A549 (cell line): ENCODE data around the gene CAPN14. TPM values are rescaled to one million over a fixed set of nuclear protein-coding genes. Genes with fewer than 3 reads are reported as not detected.
"Not testable (repeated sequence)": the region's sequence is repeated elsewhere in the genome, so short reads cannot be mapped to it uniquely, and the experiment has no call there.

Experiments
- ATAC-seq, 2 experiments: fragments of 200-7000 bp in 1 of 2; fragments of >200 bp in 1 of 2; cut with Nextera tagmentation in 1 of 2; cut with Tn5 transposase in 1 of 2; 3 replicates each; pipeline versions ENCODE4 v1.8.0 to v1.9.1; 2018 to 2020; ENCODE audit warnings: mild to moderate bottlenecking in 1 of 2, moderate library complexity in 1 of 2
- CTCF ChIA-PET: fragments of 300-600 bp; sonication (Branson Sonifier 250); formaldehyde crosslinking; extraction: SDS; loops from one replicate; lab custom pipeline; 2021; ENCODE audit warnings: antibody characterized with exemption, inconsistent platforms; lab: Yijun Ruan, JAX
- POLR2A ChIA-PET: fragments of 350-600 bp; formaldehyde crosslinking; extraction: SDS; loops from one replicate; lab custom pipeline; 2021; ENCODE audit warnings: antibody characterized with exemption, inconsistent platforms; lab: Yijun Ruan, JAX
- DNase-seq, 2 experiments: peaks; one replicate each; pipeline versions ENCODE4 v3.0.0 to v3.0.0-alpha.2; 2011 to 2016; ENCODE audit warnings: low read depth in 1 of 2, low spot score in 1 of 2
- FAIRE-seq: peaks from 2 replicates; lab custom pipeline; 2011; peaks lifted over from hg19 to GRCh38; lab: Jason Lieb, UNC
- H3K27ac ChIP-seq, 2 experiments: fragments of >200 bp; sonication (Bioruptor Twin); formaldehyde crosslinking; 3 replicates each; pipeline ENCODE4 v1.5.1; 2016 to 2017
- H3K4me1 ChIP-seq: fragments of >200 bp; sonication (Bioruptor Twin); formaldehyde crosslinking; 3 replicates; pipeline ENCODE4 v1.6.1; 2016
- H3K4me2 ChIP-seq: fragments of >200 bp; sonication (Bioruptor Twin); formaldehyde crosslinking; 3 replicates; pipeline ENCODE4 v1.6.1; 2016
- H3K4me3 ChIP-seq: fragments of >200 bp; sonication (Bioruptor Twin); formaldehyde crosslinking; 3 replicates; pipeline ENCODE4 v1.5.1; 2016
- H3K9me3 ChIP-seq: fragments of >200 bp; sonication (Bioruptor Twin); formaldehyde crosslinking; 3 replicates; pipeline ENCODE4 v1.6.1; 2016
- BCL3 ChIP-seq: fragments of >200 bp; sonication (Bioruptor Twin); formaldehyde crosslinking; IDR thresholded peaks from 3 replicates; pipeline ENCODE4 v1.6.1; 2016
- BHLHE40 ChIP-seq: IDR thresholded peaks from 2 replicates; pipeline ENCODE4 v1.6.1; 2012; ENCODE audit warnings: low read depth, low read length, inconsistent platforms
- FOXS1 ChIP-seq: fragments of 250-450 bp; sonication (Bioruptor Pico); IDR thresholded peaks from 2 replicates; pipeline ENCODE4 v1.5.0; 2020; ENCODE audit warnings: mild to moderate bottlenecking, moderate library complexity
- HES2 ChIP-seq: fragments of >200 bp; sonication (Bioruptor Twin); formaldehyde crosslinking; IDR thresholded peaks from 2 replicates; pipeline ENCODE4 v1.6.1; 2016
- HEYL ChIP-seq: fragments of 250-450 bp; sonication (Bioruptor Pico); IDR thresholded peaks from 2 replicates; pipeline ENCODE4 v1.8.0; 2021; ENCODE audit warnings: mild to moderate bottlenecking, moderate library complexity
- HOXB13 ChIP-seq: fragments of 250-450 bp; sonication (Bioruptor Pico); IDR thresholded peaks from 2 replicates; pipeline ENCODE4 v1.5.0; 2020; ENCODE audit warnings: low read depth, mild to moderate bottlenecking, moderate library complexity
- HOXB5 ChIP-seq: fragments of 250-450 bp; sonication (Bioruptor Pico); IDR thresholded peaks from 2 replicates; pipeline ENCODE4 v1.5.0; 2020; ENCODE audit warnings: mild to moderate bottlenecking, moderate library complexity
- MAX ChIP-seq: IDR thresholded peaks from 2 replicates; pipeline ENCODE4 v1.6.1; 2012
- MAZ ChIP-seq: fragments of 150-350 bp; IDR thresholded peaks from 2 replicates; pipeline ENCODE4 v1.6.1; 2014; ENCODE audit warnings: antibody characterized with exemption, low read depth, low read length, borderline replicate concordance
- MYC ChIP-seq: IDR thresholded peaks from 2 replicates; pipeline ENCODE4 v1.6.1; 2012; ENCODE audit warnings: mild to moderate bottlenecking, inconsistent platforms, low read length, improper control_type of control experiment, borderline replicate concordance
- NPAS2 ChIP-seq: fragments of 250-450 bp; sonication (Bioruptor Pico); IDR thresholded peaks from 2 replicates; pipeline ENCODE4 v1.8.0; 2022; ENCODE audit warnings: mild to moderate bottlenecking, moderate library complexity, borderline replicate concordance
- PBX3 ChIP-seq: IDR thresholded peaks from 2 replicates; pipeline ENCODE4 v1.6.1; 2012
- PHF8 ChIP-seq: fragments of 200-600 bp; sonication (generic); IDR thresholded peaks from 2 replicates; pipeline ENCODE4 v1.6.1; 2016; ENCODE audit warnings: low read depth, mild to moderate bottlenecking, antibody characterized with exemption, moderate library complexity, borderline replicate concordance
- POLR2AphosphoS2 ChIP-seq: conservative IDR thresholded peaks from 2 replicates; pipeline ENCODE4 v1.6.1; 2012; ENCODE audit warnings: low read length, improper control_type of control experiment, inconsistent platforms
- TP53 ChIP-seq: fragments of 250-450 bp; sonication (Bioruptor Pico); IDR thresholded peaks from 2 replicates; pipeline ENCODE4 v1.5.0; 2021; ENCODE audit warnings: mild to moderate bottlenecking, moderate library complexity
- ZC3H11A ChIP-seq: fragments of 450-650 bp; IDR thresholded peaks from 2 replicates; pipeline ENCODE4 v1.6.1; 2014; ENCODE audit warnings: antibody characterized with exemption, mild to moderate bottlenecking
- ZNF302 ChIP-seq: fragments of 250-450 bp; sonication (Bioruptor Pico); IDR thresholded peaks from 2 replicates; pipeline ENCODE4 v1.9.0; 2021; ENCODE audit warnings: inconsistent platforms, mild to moderate bottlenecking, moderate library complexity
- WGBS: methylation state at CpG from one replicate; pipeline ENCODE4 v1.1.6; 2017; ENCODE audit errors: missing lambda C conversion rate; 5-methylcytosine and 5-hydroxymethylcytosine counted together
- polyA plus RNA-seq, 4 experiments: library from polyadenylated mRNA; depleted of rRNA in 3 of 4; stranded (reverse); fragments of >200 nt; fragmentation: RNase III in 1 of 4; extraction: RNeasy Plus Mini Kit Qiagen cat#74134 plus additional on column Dnase treatment in 1 of 4; gene quantifications; 2 replicates in 3 of 4; 3 replicates in 1 of 4; pipeline ENCODE4 v1.2.3, GENCODE V29; 2011 to 2017

CAPN14 gene
- polyA plus RNA-seq, 2 of the 4 experiments (the other 2 are of a cell fraction): 0.04 to 0.06 TPM

- CTCF ChIA-PET: interaction anchor here (0.8 to 1.3 kb wide), 3 partner anchors 12 to 225 kb away, joined by 3 to 4 read pairs (median 4); partner anchors contain the start of genes EHD3 and XDH
- no peak overlapping the region for H3K4me3 ChIP-seq
- POLR2A ChIA-PET: no interaction called here
- ATAC-seq (0 out of 6 replicates have a peak, but pooled peaks of 1 of the 2 experiments have one; percentile 10), DNase-seq (no peak), FAIRE-seq (no peak)
- no peak overlapping the region for H3K27ac ChIP-seq
- WGBS: 17% methylated on average over 4 of the region's 4 CpGs
- H3K9me3 ChIP-seq: no peaks in the 10 kb centered on the region
- H3K4me1 ChIP-seq: no peaks in the 10 kb centered on the region
- H3K4me2 ChIP-seq: no peak overlapping the region
- TF ChIP-seq PBX3 (no peak), NPAS2 (CRISPR knock-in tag) (no peak)
- TF ChIP-seq, all 56 proteins: peak for 0
Measured at GRCh38 chr2:31189141-31189540, 28.2 kb downstream of the CAPN14 start.

GRCh38 chr2:31188131-31188530, 29.2 kb downstream of the CAPN14 start:
- H3K27ac ChIP-seq: no peak overlapping the region
- no peaks in the 10 kb centered on the region for H3K4me1 ChIP-seq
- ATAC-seq (no peak), DNase-seq (no peak), FAIRE-seq (no peak)
- no peak for TF ChIP-seq BHLHE40
- no peak for TF ChIP-seq FOXS1
- no peak overlapping the region for H3K4me3 ChIP-seq
- H3K9me3 ChIP-seq: no peaks in the 10 kb centered on the region
- no peak overlapping the region for H3K4me2 ChIP-seq
- ChIA-PET POLR2A (no interaction called here), CTCF (interaction anchor here (1.1 to 2.8 kb wide), 4 partner anchors 12 to 326 kb away, joined by 3 to 12 read pairs (median 4); no protein-coding TSS in a partner anchor)
- 39% methylated on average over 5 of the region's 5 CpGs for WGBS

- FAIRE-seq: no peak
- no peak overlapping the region for H3K4me3 ChIP-seq
- WGBS: 45% methylated on average over 4 of the region's 4 CpGs
- H3K27ac ChIP-seq: no peak overlapping the region
- no peak for DNase-seq
- no peak for ATAC-seq
- H3K4me2 ChIP-seq: no peak overlapping the region
- no peaks in the 10 kb centered on the region for H3K9me3 ChIP-seq
- CTCF ChIA-PET: interaction anchor here (1.2 to 2.8 kb wide), 4 partner anchors 13 to 475 kb away, joined by 3 to 12 read pairs (median 4); no protein-coding TSS in a partner anchor
- TF ChIP-seq HOXB13 (CRISPR knock-in tag) (no peak), BHLHE40 (no peak), BCL3 (no peak), MAX (no peak), MAZ (no peak), POLR2AphosphoS2 (no peak), MYC (no peak), HES2 (no peak), ZC3H11A (no peak)
- TF ChIP-seq, all 56 proteins: peak for 0
- H3K4me1 ChIP-seq: no peaks in the 10 kb centered on the region
- POLR2A ChIA-PET: no interaction called here
Measured at GRCh38 chr2:31187166-31187565, 30.1 kb downstream of the CAPN14 start.

- H3K4me2 ChIP-seq, DNase-seq, ATAC-seq, H3K4me3 ChIP-seq, H3K9me3 ChIP-seq, POLR2A ChIA-PET, H3K4me1 ChIP-seq, H3K27ac ChIP-seq, FAIRE-seq: not testable (repeated sequence)
- CTCF ChIA-PET: interaction anchor here (1.2 kb wide), 1 partner anchor 14 kb away, joined by 4 read pairs; no protein-coding TSS in a partner anchor
- WGBS: 52% methylated on average over 7 of the region's 7 CpGs
Measured at GRCh38 chr2:31183973-31184372, 33.3 kb downstream of the CAPN14 start.

- no peak overlapping the region for H3K4me3 ChIP-seq
- no peak for ATAC-seq
- H3K4me2 ChIP-seq: no peak overlapping the region
- no peak overlapping the region for H3K27ac ChIP-seq
- no peaks in the 10 kb centered on the region for H3K9me3 ChIP-seq
- H3K4me1 ChIP-seq: no peaks in the 10 kb centered on the region
- no peak for FAIRE-seq
- CTCF ChIA-PET: interaction anchor here (1.6 to 18.8 kb wide), 4 partner anchors 14 to 466 kb away, joined by 4 to 272 read pairs (median 8); partner anchors contain the start of gene GALNT14
- POLR2A ChIA-PET: no interaction called here
- DNase-seq: no peak
- TF ChIP-seq PHF8: no peak
- TF ChIP-seq HOXB5 (CRISPR knock-in tag): no peak
- TF ChIP-seq NPAS2 (CRISPR knock-in tag): no peak
- TF ChIP-seq HES2: no peak
- TF ChIP-seq ZNF302: no peak
- no peak for TF ChIP-seq ZC3H11A
- TF ChIP-seq HEYL: no peak
- TF ChIP-seq TP53 (CRISPR knock-in tag): no peak
- 42% methylated on average over 10 of the region's 10 CpGs for WGBS
Measured at GRCh38 chr2:31176742-31177141, 40.6 kb downstream of the CAPN14 start.
